M059J (cell line): ENCODE results near the gene PARD3. TPM values are rescaled to one million over a fixed set of nuclear protein-coding genes. Genes with fewer than 3 reads are reported as not detected.
A peak's percentile ranks its signal among the peaks of the same experiment; 100 is the strongest.

Source experiments
- DNase-seq: peaks from one replicate; pipeline ENCODE4 v3.0.0-alpha.2; 2012; ENCODE audit warnings: low read depth
- total RNA-seq: library from RNA; depleted of rRNA; stranded (reverse); fragments of >200 nt; shearing (Covaris generic); gene quantifications from 2 replicates; pipeline ENCODE4 v1.2.3, GENCODE V29; 2014

PARD3 gene
- total RNA-seq, 1 experiment from 2014 or later, result 17.0 TPM

DNA sequence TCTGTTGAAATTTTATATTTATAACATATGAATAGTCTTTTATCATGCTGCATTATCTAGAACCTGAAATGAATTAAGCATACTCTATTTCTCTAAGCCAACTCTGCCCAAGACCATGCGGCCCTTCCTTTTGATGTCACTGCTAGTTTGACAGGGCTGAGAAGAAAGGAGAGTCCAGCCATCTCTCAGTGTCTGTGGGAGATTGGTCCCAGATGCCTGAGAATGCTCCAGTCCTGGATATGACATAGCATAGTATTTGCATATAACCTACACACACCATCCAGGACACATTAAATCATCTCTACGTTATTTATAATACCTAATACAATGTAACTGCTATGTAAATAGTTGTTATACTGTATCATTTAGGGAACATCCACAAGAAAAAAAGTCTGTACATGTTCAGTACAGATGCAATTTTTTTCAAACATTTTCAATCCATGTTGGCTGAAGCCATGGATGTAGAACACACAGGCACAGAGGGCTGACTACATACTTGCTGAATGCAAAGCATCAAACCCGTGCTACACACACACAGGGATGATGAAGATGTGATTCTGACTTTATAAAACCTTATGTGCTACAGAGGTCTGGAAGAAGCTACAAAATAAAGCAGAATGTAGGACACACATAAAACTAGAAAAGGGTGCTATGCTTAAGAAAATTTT is 315.4 kb downstream of the PARD3 start:
- no peak for DNase-seq

DNA sequence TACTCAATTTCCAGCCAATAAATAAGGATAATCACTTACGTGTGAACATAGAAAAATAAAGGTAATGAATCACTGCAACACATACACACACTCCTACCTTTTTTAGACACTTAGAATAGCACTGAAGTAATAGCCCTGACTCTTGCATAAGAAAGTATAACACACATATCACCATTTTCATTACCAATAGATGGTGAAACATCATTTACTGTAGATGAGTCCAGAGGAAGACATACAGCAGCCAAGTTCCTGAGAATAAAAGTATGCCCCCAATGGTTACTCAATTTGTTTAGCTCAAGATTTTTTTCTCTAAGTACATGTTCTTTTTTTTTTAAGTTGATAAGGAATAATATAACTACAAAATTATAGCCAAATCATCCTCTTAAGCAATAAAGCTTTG is 316.3 kb downstream of the PARD3 start:
- DNase-seq, result no peak

DNA sequence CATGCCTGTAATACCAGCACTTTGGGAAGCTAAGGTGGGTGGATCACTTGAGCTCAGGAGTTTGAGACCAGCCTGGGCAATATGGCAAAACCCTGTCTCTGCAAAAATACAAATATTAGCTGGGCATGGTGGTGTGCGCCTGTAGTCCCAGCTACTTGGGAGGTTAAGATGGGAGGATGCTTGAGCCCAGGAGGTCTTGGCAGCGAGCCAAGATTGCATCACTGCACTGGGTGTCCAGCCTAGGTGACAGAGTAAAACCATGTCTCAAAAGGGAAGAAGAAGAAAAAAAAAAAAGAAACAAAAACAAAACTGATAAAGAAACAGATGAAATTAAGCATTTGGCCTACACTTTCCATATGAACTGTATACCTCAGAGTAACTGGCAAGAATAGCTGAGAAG is 319.2 kb downstream of the PARD3 start:
- DNase-seq, result peak; percentile 3

DNA sequence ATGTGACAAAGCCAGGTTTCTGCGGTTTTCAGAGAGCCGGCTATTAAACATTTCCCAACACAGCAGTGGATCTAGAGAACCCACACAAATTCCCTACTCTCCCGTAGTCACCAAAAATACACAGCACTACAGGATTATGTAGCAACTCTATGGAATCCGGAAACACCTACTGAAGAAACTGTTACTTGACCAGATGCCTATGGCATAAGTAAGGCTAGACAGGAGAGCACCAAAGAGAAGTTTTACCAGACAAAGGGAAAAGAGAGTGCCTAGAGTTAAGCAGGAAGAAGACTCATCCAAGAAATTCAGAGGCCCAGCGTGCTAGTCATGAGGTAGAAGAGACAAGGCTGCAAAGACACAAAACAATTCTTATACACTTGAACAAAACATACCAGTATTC is 321.1 kb downstream of the PARD3 start:
- no peak for DNase-seq

DNA sequence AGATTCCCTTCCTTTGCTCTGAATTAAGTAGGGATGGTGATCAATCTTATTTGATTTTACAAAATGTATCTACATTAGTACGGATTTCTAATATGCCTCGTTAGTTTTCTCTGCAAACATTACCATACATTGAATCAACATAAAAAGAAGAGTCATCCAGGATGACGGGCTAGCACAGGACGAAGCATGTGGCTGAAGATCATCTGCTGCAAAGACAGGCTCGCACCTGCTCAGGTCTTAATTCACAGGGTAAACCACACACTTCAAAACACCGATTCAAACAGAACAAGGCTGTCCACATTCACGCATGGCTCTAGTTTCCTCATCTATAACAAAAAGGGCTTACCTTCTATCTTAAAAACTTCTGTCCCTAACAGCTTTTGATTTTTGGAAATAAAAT is 323.0 kb downstream of the PARD3 start:
- no peak for DNase-seq

DNA sequence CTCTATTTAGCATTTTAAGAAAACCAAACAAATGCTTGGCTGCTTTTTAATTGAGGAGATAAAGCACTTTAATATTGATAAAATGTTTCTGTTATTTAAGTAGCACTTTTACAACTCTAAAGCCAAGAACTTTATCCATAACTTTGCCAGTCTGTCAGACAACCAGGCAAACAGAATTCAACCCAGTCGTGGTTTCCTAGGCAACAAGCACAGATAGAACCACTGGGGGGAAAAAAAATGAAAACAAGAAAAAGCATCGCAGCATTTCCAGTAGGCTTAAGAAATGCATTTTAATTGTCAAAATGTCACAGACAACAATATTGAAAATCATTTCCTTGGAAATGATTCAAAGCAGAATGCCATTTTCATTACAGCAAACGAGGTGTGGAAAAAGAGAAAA is 323.4 kb downstream of the PARD3 start:
- peak; percentile 5 for DNase-seq

DNA sequence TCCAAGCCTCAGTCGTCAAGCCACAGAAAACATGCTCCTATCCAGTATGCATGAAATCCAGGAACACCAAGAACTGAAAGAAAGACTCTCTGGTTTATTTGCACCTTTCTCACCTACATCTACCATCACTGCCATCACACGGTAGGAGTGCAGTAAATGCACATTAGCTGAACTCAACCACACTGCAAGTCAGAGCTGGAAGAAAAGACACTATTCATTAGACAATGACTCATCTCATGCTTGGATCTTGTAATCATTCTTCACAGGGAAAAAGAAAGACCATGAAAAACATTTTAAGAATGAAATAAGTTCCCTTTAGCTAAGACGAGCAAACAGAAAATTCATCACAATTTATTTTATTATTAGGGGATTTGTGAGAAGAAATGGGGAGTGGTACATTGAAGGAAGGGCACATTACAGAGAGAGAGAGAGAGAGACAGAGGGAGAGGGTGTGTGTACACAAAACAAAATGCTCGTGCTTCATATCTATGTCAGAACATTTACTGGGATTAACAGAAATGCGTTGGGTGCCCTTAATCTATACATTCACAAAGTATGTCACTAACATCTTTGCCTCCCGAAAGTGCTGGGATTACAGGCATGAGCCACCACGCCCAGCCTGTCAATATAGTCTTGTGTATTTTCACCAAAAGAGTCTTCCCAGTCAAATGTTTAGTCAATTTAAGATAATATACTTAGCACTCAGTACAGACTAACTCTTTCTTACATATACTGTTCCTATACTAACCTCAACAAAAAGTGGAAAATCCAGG is 324.9 kb downstream of the PARD3 start:
- peak; percentile 54 for DNase-seq

DNA sequence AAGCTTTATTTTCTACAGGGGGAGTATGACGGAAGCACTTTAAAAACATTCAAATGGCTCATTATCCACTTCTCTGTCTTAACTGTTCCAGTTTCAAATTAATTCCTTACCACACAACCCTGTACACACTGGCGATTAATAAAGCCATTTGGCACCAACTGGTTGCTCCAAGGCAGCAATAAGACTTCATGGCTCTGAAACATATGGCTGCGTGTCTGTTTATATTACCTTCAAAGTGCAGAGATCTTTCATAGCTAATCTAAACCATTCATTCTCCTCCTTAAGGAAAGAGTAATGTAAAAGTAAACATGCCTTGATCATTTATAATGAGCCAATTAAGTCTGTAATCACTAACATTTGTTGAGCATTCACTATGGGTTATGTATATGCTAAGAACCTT is 325.7 kb downstream of the PARD3 start:
- DNase-seq, result no peak

DNA sequence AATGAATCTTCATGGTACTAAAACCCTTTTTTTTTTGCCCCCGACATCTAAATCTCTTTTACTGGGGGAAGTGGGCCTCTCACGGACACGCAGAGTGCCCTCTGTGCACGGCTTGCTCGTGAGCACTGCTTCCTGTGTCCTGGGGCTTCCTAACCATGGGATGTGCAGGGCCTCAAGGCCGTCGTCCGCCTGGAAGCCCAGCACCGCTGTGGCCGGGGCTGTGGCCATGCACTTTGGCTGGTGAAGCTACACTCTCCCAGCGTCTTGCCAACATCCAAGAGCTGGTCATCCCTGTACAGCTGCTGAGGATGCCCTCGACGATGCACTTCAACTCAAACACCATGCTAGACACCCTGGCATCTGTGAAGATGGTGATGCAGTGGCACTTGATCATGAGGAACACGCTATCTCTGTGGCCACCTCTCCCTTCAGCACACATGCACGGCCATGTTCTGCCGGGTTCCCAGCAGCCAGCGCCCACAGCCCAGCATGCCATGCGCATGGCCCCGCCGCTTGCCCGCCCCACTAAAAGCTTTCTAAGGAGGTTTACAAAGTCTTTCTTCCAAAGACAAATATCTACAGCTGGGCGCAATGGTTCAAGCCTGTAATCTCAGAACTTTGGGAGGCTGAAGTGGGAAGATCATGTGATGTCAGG is 326.5 kb downstream of the PARD3 start:
- no peak for DNase-seq

DNA sequence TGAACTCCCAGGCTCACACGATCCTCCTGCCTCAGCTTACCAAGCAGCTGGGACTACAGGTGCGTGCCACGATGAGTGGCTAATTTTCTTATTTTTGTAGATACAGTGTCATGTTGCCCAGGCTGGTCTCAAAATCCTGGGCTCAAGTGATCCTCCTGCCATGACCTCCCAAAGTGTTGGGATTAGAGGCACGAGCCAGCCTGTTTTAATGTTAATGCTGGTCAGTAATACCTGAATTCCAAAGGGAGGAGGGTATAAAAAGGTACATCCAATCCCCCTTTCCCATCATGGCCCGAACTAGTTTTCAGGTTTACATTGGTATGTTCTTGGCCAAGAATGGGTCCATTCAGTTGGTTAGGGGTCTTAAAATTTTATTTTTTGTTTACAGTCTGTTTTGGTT is 329.1 kb downstream of the PARD3 start:
- no peak for DNase-seq

DNA sequence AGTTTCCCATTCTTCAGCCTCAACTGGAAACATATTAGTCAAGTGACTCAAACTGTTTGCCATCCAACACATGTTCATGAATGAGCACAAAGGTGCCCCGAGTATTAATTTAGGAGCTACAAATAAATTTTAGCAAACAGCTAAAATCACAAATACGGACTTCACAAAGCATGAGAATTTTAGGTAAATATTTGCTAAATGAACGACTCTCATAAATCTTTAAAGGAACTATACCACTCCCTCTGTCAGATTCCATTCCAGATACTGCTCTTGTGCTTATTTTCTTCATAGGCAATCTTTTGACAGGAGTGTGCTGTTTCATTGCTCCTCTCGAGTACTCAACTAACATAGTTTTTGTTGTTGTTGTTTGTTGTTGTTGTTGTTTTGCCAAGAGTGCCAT is 330.9 kb downstream of the PARD3 start:
- no peak for DNase-seq

DNA sequence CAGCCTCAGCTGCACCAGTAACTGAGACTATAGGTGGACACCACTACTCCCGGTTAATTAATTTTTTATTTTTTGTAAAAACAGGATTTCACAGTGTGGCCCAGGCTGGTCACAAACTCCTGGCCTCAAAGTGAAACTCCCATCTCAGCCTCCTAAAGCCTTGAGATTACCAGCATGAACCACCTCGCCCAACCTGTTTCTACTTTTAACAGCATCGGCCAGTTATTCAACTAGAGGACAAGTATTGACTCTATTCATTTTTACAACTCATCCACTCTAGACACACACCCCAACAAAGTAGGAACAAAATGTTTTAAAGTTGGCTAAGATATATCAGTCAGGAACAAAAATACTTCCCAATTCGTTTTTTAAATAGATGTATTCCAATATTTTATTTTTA is 334.8 kb downstream of the PARD3 start:
- no peak for DNase-seq

DNA sequence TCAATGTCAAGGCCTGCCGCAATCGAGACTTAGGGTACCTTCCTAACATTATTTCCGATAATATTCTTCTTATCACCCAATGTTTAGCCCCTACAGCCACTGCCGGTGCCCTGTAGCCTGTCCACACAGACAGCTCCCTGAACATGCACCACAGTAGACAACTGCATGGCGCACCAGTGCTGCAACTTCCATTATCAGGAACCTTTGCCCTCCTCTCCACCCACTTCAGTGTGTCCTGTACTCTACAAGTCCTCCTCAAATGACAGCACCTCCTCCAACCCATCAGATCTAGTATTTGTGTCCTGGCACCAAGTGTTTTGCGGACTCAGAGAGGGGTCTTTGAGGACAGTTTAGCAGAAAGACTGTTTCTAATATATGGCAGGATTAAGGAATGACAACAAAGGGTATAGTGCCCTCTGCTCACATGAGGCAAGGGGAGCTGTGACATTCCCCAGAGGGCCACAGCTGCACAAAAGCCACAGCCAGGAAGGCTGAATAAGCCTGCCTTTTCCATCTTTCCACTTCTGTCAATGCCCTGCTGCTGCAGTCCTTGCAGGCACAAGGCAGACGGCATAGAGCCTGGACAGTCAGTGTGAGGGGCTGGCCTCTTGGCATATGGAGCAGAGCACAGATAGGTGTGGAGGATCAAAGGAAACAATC is 335.4 kb downstream of the PARD3 start:
- DNase-seq, result no peak

DNA sequence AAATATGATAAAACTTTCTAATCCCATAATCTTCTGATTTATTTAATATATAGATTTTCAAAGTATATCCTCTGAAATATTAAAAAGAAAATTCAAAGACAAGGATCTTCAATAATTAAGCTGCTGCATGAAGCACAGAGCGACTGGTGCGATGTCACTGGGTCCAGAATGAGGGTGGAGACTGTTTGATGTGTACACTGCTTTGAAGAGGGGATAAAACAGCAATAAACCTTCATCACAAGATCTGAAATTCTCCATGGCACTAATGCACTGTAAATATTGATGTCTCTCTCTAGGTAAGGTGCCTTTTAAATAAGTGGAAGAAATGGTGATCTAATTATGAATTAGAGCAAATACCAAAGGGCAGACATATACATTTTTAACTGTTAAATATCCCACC is 337.8 kb downstream of the PARD3 start:
- no peak for DNase-seq

DNA sequence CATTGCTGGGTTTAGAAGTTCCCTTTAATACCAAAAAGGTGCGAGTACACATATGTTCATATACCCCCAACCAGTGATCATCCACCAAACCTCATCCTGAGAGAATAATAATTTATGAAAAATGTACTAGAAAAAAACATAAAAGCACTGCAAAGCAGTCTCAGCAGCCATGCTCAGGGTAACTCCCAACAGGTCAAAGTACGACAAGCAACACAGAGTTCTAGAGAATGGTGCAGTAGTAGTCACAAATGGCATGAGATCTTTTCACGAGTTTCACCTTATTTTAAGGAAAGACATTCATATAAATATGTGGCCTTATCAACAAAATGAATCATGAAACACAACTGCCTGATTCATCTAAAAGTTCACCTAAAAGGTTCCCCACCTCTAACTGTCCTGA is 338.5 kb downstream of the PARD3 start:
- DNase-seq, result no peak

DNA sequence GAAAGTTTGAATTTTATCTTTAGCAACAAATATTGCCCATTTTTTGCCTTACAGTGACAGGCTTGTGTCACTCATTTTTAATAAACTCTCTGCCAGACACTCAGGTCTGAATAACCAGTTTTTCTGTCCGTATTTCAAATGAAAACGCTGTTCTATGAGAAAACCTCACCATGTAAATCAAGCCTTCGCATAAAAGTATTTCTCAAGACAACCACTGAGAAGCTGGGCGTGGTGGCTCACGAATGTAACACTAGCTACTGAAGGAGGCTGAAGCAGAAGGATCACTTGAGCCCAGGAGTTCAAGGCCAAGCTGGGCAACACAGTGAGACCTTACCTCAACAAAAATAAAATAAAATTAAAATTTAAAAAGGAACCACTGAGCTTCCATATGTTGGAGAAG is 339.3 kb downstream of the PARD3 start:
- DNase-seq, result no peak

DNA sequence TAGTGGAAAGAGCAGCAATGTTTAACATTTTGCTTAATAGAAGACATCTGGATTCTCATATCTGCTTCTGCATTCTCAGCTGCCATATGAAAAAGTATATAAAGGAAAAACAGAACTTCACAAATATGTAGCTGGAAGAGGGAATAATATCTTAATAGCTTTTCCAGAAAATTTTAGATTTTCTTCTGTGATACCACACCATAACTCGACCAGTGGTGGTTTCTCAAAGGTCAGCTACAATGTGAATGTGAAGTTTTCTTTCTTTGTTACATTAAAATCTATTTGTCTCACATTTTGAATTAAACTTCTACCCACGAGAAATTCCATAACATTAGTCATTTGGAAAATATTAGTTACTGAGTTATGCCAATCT is 339.8 kb downstream of the PARD3 start:
- no peak for DNase-seq

DNA sequence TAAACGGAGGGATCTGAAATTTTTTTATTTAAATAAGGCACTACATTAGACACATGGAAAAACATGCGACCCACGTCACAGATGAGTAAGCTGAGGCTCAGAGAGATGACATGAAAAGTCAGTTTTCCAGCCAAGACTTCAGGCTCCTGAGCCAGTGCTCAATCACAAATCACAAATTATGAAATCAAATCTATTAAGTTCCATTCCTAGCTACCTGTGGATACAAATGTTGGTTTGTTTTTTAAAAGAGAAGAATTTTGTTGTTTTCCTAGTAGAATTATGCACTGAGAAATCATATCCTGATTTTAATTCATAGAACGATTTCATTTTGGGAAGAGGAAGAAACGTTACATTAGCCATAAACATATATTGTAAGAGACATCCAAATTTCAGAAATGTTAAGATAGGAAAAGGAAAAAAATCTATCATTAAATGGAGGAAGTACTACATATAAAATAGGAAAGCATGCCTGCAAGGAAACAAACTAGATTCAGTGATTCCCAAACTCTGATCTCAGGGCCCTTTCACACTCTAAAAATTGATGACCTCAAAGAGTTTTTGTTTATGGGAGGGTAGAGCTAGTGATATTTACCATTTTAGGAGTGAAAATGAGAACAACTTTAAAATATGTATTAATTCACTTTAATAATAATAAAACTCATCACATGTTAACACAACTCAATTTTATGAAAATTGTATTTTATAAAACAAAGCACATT is 340.4 kb downstream of the PARD3 start:
- DNase-seq, result no peak

DNA sequence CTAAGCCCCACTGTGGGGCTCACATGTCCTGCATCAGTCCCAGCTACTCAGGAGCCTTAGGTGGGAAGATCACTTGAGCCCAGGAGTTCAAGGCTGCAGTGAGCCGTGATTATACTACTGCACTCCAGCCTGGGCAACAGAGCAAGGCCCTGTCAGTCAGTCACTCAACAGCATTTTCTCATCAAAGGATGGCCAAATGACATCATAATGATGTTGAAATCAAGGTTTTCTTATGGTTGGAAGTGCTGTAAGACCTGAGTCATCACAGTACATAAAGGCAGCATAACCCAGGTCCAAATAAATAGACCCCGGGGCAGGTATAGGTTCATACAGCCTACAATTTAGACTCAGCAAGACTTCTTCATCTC is 341.1 kb downstream of the PARD3 start:
- peak; percentile 25 for DNase-seq

DNA sequence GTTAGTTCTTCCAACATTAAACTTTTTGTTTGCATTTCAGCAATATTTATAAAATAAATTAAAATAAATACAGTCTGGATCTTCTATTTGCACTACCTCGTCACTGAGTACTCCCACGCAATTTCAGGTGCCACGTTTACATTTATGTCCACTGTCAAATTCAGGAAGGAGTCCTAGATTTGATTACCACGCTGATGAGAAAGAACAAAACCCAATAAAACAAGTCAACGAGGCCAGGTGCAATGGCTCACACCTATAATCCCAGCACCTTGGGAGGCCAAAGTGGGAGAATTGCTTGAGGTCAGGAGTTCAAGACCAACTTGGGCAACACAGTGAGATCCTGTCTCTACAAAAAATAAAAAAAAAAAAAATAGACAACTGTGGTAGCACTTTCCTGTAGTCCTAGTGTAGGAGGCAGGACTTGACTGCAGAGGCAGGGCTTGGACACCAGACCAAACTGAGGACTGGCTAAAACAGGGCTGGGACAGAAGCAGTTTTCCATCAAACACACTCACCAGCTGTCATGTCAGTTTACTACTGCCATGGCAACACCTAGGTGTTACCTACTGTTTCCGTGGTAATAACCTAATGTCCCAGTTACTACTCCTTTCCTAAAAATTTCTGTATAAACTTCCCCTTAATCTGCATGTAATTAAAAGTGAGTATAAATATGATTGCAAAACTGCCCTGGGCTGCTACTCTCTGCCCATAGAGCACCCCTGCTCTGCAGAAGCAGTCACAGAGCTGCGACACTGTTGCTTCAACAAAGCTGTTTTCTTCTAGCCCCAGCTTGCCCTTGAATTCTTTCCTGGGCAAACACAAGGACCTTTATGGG is 341.7 kb downstream of the PARD3 start:
- DNase-seq, result peak; percentile 16

DNA sequence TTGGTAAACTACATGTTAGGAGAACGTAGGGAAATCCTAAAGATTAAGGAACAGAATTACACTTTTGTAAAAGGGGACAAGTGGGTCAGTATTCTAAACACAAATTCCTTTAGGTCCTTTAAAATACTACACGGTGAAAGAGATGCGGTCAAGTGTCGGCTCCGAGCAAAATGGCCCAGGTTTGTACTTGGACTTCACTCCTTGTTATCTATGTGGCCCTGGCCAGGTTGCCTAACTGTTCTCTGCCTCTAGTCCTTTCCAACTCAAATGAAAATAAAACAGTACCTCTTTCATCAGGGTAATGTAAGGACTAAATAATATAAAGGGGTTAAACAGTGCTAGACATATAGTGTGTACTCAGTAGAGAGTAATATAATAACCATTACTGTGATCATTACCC is 344.8 kb downstream of the PARD3 start:
- DNase-seq, result no peak
